ENCODE data around the gene CWC27. TPM values are rescaled to one million over a fixed set of nuclear protein-coding genes. Genes with fewer than 3 reads are reported as not detected.

The CWC27 gene
- polyA plus RNA-seq, 1 of the 3 experiments (the other 2 are of a cell fraction): 6.6 TPM

DNA sequence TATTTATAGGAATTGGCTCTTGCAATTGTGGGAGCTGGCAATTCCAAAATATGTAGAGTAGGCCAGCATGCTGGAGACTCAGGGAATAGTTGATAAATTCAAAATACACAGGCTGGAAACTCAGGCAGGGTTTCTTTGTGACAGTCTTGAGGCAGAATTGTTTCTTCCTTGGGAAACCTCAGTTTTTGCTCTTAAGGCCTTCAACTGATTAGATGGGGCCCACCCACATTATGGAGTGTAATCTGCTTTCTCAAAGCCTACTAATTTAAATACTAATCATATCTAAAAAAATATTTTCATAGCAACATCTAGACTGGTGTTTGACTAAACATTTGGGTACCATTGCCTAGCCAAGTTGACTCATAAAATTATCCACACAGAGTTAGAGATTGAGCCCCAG, 27.6 kb downstream of the CWC27 start:
- POLR2A ChIA-PET: no interaction called here
- Histone ChIP-seq H3K27me3 (ENCODE audit: insufficient read depth) (no peaks in the 10 kb centered on the region), H3K9me3 (no peaks in the 10 kb centered on the region), H3K9ac (no peak overlapping the region), H3F3A (replicated peaks; ENCODE audit: insufficient read depth) (peaks cover 17% of the 10 kb centered on the region), H3K4me3 (ENCODE audit: low read depth in 2 of 2, low read length in 1 of 2) (no peak overlapping the region), H3K36me3 (replicated peaks in 1 of 2; ENCODE audit: control insufficient read depth in 1 of 2, insufficient read depth in 2 of 2, low read length in 1 of 2) (peaks cover 6 to 37% of the 10 kb centered on the region in 2 experiments), H3K4me2 (no peak overlapping the region), H3K27ac (ENCODE audit: low read depth in 2 of 2, low read length in 1 of 2) (no peak overlapping the region), H3K4me1 (ENCODE audit: control insufficient read depth in 1 of 2, insufficient read depth in 2 of 2, low read depth in 1 of 2, low read length in 1 of 2) (peaks cover 0 to 14% of the 10 kb centered on the region in 2 experiments; a peak in 2 of 4 replicates), H2AFZ (ENCODE audit: low read depth) (no peak overlapping the region), H3K9me2 (no peaks in the 10 kb centered on the region), H3K79me2 (ENCODE audit: insufficient read depth) (no peaks in the 10 kb centered on the region), H4K20me1 (ENCODE audit: insufficient read depth) (no peaks in the 10 kb centered on the region)
- CTCF ChIA-PET: no interaction called here
- TF ChIP-seq EP300 (IDR thresholded peaks at IDR 0.05; ENCODE audit: borderline replicate concordance in 1 of 2, low read depth in 1 of 2, low read length in 1 of 2) (no peak), MXI1 (IDR thresholded peaks at IDR 0.05; ENCODE audit: low read depth, low read length) (no peak)
- DNase-seq: no peak

DNA sequence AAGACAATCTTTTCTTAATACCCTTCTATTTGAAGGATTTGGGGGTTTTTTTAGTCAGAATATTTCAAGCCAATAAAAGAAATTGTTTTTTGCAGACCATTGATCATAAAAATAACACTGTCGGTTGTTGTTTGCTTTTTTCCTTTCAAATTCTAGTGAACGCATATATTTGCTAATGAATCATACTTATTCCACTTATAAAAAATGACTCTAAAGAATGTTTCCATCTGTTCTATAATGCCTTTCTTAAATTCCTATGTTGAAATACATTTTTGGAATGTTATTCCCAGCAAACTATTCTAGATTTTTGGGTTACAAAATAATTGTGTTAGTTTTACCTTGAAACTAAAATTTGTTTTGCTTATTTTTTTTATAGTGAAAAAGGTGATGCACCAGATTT, 32.2 kb downstream of the CWC27 start:
- POLR2A ChIA-PET: no interaction called here
- H3K9me3 ChIP-seq: no peaks in the 10 kb centered on the region
- H3K9ac ChIP-seq: no peak overlapping the region
- DNase-seq: no peak
- peaks cover 36 to 57% of the 10 kb centered on the region in 2 experiments for H3K36me3 ChIP-seq (replicated peaks in 1 of 2; ENCODE audit: control insufficient read depth in 1 of 2, insufficient read depth in 2 of 2, low read length in 1 of 2)
- no peak overlapping the region for H3K27ac ChIP-seq (ENCODE audit: low read depth in 2 of 2, low read length in 1 of 2)
- no peak overlapping the region for H3K4me2 ChIP-seq
- CTCF ChIA-PET: interaction anchor here (0.6 to 1.5 kb wide), 2 partner anchors 472 to 683 kb away, joined by 3 read pairs; no protein-coding TSS in a partner anchor
- no peaks in the 10 kb centered on the region for H4K20me1 ChIP-seq (ENCODE audit: insufficient read depth)
- WGBS (ENCODE audit: low lambda C conversion rate): 77% methylated on average over 2 of the region's 2 CpGs
- TF ChIP-seq, protein P1, sequence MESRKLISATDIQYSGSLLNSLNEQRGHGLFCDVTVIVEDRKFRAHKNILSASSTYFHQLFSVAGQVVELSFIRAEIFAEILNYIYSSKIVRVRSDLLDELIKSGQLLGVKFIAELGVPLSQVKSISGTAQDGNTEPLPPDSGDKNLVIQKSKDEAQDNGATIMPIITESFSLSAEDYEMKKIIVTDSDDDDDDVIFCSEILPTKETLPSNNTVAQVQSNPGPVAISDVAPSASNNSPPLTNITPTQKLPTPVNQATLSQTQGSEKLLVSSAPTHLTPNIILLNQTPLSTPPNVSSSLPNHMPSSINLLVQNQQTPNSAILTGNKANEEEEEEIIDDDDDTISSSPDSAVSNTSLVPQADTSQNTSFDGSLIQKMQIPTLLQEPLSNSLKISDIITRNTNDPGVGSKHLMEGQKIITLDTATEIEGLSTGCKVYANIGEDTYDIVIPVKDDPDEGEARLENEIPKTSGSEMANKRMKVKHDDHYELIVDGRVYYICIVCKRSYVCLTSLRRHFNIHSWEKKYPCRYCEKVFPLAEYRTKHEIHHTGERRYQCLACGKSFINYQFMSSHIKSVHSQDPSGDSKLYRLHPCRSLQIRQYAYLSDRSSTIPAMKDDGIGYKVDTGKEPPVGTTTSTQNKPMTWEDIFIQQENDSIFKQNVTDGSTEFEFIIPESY (IDR thresholded peaks at IDR 0.05; ENCODE audit: borderline replicate concordance, low read depth): no peak
- TF ChIP-seq EZH2phosphoT487 (IDR thresholded peaks at IDR 0.05; ENCODE audit: borderline replicate concordance, low read depth) (no peak), CHD2 (IDR thresholded peaks at IDR 0.05; ENCODE audit: low read length, partially characterized antibody) (no peak), FOXJ3 (CRISPR knock-in tag; IDR thresholded peaks at IDR 0.05) (no peak), MXI1 (IDR thresholded peaks at IDR 0.05; ENCODE audit: low read depth, low read length) (no peak), SIN3A (IDR thresholded peaks at IDR 0.05; ENCODE audit: borderline replicate concordance, low read depth, low read length) (no peak), TAF1 (IDR thresholded peaks at IDR 0.05; ENCODE audit: borderline replicate concordance, low read depth, low read length) (no peak), GABPA (IDR thresholded peaks at IDR 0.05; ENCODE audit: low read depth) (no peak), FOSL2 (IDR thresholded peaks at IDR 0.05; ENCODE audit: borderline replicate concordance, low read depth) (no peak), TEAD4 (IDR thresholded peaks at IDR 0.05; ENCODE audit: borderline replicate concordance, insufficient read depth) (no peak), MEF2A (IDR thresholded peaks at IDR 0.05; ENCODE audit: borderline replicate concordance, low read depth) (no peak), YY1 (IDR thresholded peaks at IDR 0.05; ENCODE audit: low read depth) (no peak), JUND (IDR thresholded peaks at IDR 0.05) (no peak), RXRA (IDR thresholded peaks at IDR 0.05; ENCODE audit: borderline replicate concordance, low read depth) (no peak), RAD21 (IDR thresholded peaks at IDR 0.05; ENCODE audit: low read length) (no peak)
- TF ChIP-seq, protein P2, sequence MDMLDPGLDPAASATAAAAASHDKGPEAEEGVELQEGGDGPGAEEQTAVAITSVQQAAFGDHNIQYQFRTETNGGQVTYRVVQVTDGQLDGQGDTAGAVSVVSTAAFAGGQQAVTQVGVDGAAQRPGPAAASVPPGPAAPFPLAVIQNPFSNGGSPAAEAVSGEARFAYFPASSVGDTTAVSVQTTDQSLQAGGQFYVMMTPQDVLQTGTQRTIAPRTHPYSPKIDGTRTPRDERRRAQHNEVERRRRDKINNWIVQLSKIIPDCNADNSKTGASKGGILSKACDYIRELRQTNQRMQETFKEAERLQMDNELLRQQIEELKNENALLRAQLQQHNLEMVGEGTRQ (IDR thresholded peaks at IDR 0.05; ENCODE audit: borderline replicate concordance, low read depth, low read length): no peak
- TF ChIP-seq, protein P3, sequence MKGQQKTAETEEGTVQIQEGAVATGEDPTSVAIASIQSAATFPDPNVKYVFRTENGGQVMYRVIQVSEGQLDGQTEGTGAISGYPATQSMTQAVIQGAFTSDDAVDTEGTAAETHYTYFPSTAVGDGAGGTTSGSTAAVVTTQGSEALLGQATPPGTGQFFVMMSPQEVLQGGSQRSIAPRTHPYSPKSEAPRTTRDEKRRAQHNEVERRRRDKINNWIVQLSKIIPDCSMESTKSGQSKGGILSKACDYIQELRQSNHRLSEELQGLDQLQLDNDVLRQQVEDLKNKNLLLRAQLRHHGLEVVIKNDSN (IDR thresholded peaks at IDR 0.05; ENCODE audit: borderline replicate concordance, low read depth): no peak
- no peak overlapping the region for H2AFZ ChIP-seq (ENCODE audit: low read depth)
- H3K4me1 ChIP-seq (ENCODE audit: control insufficient read depth in 1 of 2, insufficient read depth in 2 of 2, low read depth in 1 of 2, low read length in 1 of 2): no peaks in the 10 kb centered on the region
- H3F3A ChIP-seq (replicated peaks; ENCODE audit: insufficient read depth): peaks cover 4% of the 10 kb centered on the region
- H3K79me2 ChIP-seq (ENCODE audit: insufficient read depth): no peaks in the 10 kb centered on the region
- no peaks in the 10 kb centered on the region for H3K27me3 ChIP-seq (ENCODE audit: insufficient read depth)
- H3K4me3 ChIP-seq (ENCODE audit: low read depth in 2 of 2, low read length in 1 of 2): no peak overlapping the region
- no peaks in the 10 kb centered on the region for H3K9me2 ChIP-seq

All from SK-N-SH (cell line).